ENCODE results near the gene PXDN. TPM values are rescaled to one million over a fixed set of nuclear protein-coding genes. Genes with fewer than 3 reads are reported as not detected.

PXDN gene
- total RNA-seq, 6 experiments from 2014 or later: 283 to 403 (median 323) TPM

DNA sequence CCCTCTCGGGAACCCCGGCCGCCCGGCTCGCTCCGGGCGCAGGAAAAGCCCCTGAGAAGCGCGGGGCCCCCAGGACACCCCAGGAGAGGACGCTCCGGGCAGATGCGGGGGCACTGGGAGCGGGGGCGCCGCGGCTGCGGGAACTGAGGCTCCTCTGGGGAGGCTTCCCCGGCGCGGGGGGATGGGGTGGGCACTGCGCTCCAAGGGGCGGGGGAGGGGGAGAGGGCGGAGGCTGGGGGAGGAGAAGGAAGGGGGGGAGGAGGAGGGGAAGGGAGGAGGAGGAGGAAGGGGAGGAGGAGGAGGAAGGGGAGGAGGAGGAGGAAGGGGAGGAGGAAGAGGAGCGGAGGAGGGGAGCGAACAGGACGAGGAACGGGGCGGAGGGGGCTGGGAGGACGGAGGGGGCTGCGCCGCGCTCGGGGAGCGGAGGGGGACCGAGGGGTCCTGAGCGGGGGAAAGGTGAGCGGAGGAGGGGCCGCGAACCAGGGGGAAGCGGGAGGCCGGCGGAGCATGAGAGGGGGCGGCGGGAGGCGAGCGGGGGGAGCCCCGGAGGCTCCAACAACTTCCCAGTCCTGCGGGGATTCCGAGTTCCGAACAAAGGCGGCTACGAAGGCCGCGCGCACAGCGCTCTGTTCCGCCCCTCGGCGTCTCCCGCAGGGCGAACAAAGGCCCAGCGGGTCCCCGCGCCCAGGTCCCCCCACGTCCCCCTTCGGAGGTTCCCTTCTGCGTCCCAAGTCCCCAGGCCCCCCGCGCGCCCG is 742 bp downstream of the PXDN start:
- H3K36me3 Mint-ChIP-seq (ENCODE audit: low read depth): peaks cover 37% of the 10 kb centered on the region
- peak; percentile 15 for DNase-seq
- TF ChIP-seq, protein P1, sequence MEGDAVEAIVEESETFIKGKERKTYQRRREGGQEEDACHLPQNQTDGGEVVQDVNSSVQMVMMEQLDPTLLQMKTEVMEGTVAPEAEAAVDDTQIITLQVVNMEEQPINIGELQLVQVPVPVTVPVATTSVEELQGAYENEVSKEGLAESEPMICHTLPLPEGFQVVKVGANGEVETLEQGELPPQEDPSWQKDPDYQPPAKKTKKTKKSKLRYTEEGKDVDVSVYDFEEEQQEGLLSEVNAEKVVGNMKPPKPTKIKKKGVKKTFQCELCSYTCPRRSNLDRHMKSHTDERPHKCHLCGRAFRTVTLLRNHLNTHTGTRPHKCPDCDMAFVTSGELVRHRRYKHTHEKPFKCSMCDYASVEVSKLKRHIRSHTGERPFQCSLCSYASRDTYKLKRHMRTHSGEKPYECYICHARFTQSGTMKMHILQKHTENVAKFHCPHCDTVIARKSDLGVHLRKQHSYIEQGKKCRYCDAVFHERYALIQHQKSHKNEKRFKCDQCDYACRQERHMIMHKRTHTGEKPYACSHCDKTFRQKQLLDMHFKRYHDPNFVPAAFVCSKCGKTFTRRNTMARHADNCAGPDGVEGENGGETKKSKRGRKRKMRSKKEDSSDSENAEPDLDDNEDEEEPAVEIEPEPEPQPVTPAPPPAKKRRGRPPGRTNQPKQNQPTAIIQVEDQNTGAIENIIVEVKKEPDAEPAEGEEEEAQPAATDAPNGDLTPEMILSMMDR (IDR thresholded peaks at IDR 0.05): no peak

DNA sequence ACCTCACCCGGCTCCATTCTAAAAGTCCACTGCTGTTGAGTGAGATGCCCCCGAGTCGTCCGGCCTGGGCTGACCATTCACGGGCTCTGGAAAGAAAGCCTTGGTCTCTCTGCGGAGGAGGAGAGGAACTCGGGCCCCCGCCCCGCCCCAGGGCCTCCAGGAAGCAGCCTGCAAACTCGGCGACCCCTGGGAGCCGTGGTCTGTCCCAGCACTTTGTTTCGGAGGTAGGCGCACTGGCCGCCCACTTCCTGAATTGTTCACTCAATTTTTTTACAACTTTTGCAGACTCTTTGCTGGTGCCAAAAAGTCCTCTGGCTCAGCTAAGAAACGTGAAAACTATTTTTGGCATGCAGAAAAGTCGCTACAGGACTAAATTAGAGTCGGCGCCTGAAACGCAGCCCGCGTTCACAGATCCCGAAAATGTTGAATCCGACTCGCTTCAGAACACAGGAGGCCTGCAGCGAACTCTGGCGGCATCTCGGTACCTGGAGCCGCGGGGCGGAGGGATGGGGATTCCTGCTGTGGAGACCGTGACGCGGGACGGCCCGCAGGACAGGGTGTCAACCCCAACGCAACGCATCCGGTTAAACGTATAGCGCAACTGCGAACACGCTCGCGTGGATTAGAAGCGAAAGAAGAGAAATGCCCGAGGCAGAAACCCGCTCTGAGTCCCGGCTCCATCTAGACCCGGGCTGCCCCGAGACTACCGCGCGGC is 1.5 kb downstream of the PXDN start:
- Mint-ChIP-seq H3K4me1 (ENCODE audit: low read depth) (peaks cover 55% of the 10 kb centered on the region), H3K27ac (peak overlapping the region; percentile 97), H3K4me3 (peak overlapping the region; percentile 97), H3K27me3 (ENCODE audit: insufficient read depth) (peaks cover 11% of the 10 kb centered on the region), H3K9me3 (no peaks in the 10 kb centered on the region), H3K36me3 (ENCODE audit: low read depth) (peaks cover 37% of the 10 kb centered on the region)
- DNase-seq: peak; percentile 92
- TF ChIP-seq, protein P1 (IDR thresholded peaks at IDR 0.05): peak; percentile 72

More for the DNA sequence above, 742 bp downstream of the PXDN start:
- H3K4me1 Mint-ChIP-seq (ENCODE audit: low read depth): peaks cover 52% of the 10 kb centered on the region
- H3K9me3 Mint-ChIP-seq: no peaks in the 10 kb centered on the region
- peak overlapping the region; percentile 97 for H3K4me3 Mint-ChIP-seq
- H3K27me3 Mint-ChIP-seq (ENCODE audit: insufficient read depth): peaks cover 12% of the 10 kb centered on the region
- peak overlapping the region; percentile 97 for H3K27ac Mint-ChIP-seq

DNA sequence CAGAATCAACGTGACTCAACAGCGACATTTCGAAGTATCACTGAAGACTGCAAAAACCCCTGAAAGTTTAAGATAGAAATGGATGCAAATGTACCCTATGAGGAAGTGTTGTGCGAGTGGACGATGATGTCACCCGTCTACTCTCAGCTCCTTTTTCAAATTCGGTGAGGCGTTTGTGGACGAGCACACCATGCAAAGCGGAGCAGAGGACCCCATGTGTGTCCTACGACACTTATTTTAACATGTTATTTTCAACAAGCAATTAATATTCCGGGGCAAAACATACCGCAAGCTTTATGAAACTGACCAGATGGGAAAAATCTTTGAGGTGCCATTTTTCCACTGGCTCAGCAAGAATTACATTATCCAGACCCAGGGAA is 2.0 kb downstream of the PXDN start:
- peaks cover 37% of the 10 kb centered on the region for H3K36me3 Mint-ChIP-seq (ENCODE audit: low read depth)
- peak overlapping the region; percentile 97 for H3K4me3 Mint-ChIP-seq
- peak overlapping the region; percentile 97 for H3K27ac Mint-ChIP-seq
- H3K4me1 Mint-ChIP-seq (ENCODE audit: low read depth): peaks cover 60% of the 10 kb centered on the region
- peaks cover 8% of the 10 kb centered on the region for H3K27me3 Mint-ChIP-seq (ENCODE audit: insufficient read depth)
- DNase-seq: no peak
- H3K9me3 Mint-ChIP-seq: no peaks in the 10 kb centered on the region
- TF ChIP-seq, protein P1 (IDR thresholded peaks at IDR 0.05): no peak

DNA sequence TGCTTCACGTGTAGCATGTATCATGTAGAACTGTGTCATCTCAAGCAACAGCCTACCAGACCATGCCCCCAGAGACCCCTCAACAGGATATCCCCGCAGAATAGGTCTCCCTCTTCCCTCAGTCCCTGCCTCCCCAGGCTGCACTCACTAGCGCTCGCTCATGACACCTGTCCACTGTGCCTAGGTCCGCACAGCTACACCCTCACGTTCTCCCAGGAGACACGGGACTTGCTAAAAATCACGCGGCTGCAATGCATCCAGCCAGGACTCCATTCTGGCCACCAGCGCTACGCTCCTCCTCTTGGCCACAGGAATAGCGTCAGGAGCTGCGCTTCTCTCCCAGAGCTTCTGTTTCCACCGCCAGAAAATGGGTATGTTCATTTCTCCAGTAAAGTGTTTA is 2.5 kb downstream of the PXDN start:
- Mint-ChIP-seq H3K9me3 (no peaks in the 10 kb centered on the region), H3K4me1 (ENCODE audit: low read depth) (peaks cover 64% of the 10 kb centered on the region), H3K4me3 (peak overlapping the region; percentile 97), H3K27ac (peak overlapping the region; percentile 97), H3K27me3 (ENCODE audit: insufficient read depth) (peaks cover 8% of the 10 kb centered on the region), H3K36me3 (ENCODE audit: low read depth) (peaks cover 37% of the 10 kb centered on the region)
- TF ChIP-seq, protein P1 (IDR thresholded peaks at IDR 0.05): no peak
- DNase-seq: no peak

DNA sequence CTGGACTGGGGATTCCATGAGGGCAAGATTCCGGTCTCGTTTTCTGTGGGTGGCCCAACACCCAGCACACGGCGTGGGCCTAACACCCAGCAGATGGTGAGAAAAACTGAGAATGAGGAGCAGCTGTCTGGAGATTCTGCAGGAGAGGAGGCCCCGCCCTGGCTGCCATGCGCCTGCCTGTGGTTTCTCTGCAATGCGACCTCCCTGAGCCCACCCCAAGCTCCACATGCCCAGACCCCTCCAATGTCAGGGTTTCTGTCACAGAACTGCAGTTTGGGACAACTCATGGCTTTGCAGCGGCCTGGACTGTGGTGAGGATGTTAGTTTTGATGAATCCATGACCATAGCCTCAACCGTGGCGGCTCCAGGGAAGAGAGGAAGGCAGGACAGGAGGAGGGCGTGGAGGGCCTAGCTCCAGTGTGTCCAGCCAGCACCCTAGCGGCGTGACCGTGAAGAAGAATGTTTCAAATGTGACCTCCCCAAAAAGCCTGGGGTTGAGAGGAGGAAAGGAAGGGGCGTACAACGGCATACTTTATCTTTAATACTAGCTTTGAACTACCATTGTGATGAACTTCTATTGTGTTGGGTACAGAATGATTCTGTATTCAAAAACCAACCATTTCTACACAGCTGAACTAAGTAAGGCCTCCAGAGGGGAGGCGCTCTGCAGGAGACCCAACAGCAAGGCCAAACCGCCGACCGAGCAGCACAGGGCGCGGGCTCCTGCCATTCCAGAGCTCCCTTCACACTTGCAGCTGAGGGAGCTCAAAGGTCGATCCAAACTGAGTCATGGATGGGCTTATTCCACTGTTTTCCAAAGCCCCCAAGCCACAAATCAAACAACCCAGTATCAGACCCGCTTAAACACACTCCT is 3.4 kb downstream of the PXDN start:
- TF ChIP-seq, protein P1 (IDR thresholded peaks at IDR 0.05): no peak
- Mint-ChIP-seq H3K36me3 (ENCODE audit: low read depth) (peaks cover 41% of the 10 kb centered on the region), H3K4me1 (ENCODE audit: low read depth) (peaks cover 73% of the 10 kb centered on the region), H3K4me3 (peak overlapping the region; percentile 97), H3K9me3 (no peaks in the 10 kb centered on the region), H3K27ac (peak overlapping the region; percentile 97; the same call in 1 of the 2 replicates), H3K27me3 (ENCODE audit: insufficient read depth) (peaks cover 8% of the 10 kb centered on the region)
- no peak for DNase-seq

Measured in HFFc6 (cell line).